Vagina (tissue), 2 donors: ENCODE measurements around the gene SETSIP.

Experiments used
- CTCF ChIP-seq, 3 experiments: fragments of 450-650 bp in 2 of 3; fragments of 200-600 bp in 1 of 3; sonication (generic) in 1 of 3; IDR thresholded peaks; one replicate each; pipeline ENCODE4 v1.5.1; 2017 to 2019; ENCODE audit warnings: antibody characterized with exemption in 3 of 3, mild to moderate bottlenecking in 2 of 3, moderate library complexity in 2 of 3
- POLR2A ChIP-seq, 2 donors: fragments of 450-650 bp; IDR thresholded peaks; one replicate each; pipeline ENCODE4 v1.6.1; 2017; ENCODE audit warnings: antibody characterized with exemption in 2 of 2, mild to moderate bottlenecking in 2 of 2, moderate library complexity in 2 of 2
- POLR2AphosphoS5 ChIP-seq, 2 donors: sonication (generic); formaldehyde crosslinking; IDR thresholded peaks; one replicate each; pipeline ENCODE4 v1.9.0; 2017; ENCODE audit warnings: antibody characterized with exemption in 2 of 2, mild to moderate bottlenecking in 2 of 2, low read depth in 1 of 2; ENCODE audit not compliant: insufficient read depth in 1 of 2

GRCh38 chr1:92040971-92041370 is 34.2 kb downstream of the SETSIP start:
- TF ChIP-seq CTCF (IDR thresholded peaks at IDR 0.05) (no peak), POLR2A (IDR thresholded peaks at IDR 0.05) (no peak), POLR2AphosphoS5 (IDR thresholded peaks at IDR 0.05; ENCODE audit: insufficient read depth in 1 of 2, low read depth in 1 of 2) (no peak)
